T-helper 1 cell treated with Interleukin-12 subunit alpha and Interleukin-12 subunit beta and Interleukin-4 antibody, amounts not matched to agents 30 ng/mL and 1 ng/mL, for 36 hours (primary cell): ENCODE measurements around the gene SAP30BP. TPM values are rescaled to one million over a fixed set of nuclear protein-coding genes. Genes with fewer than 3 reads are reported as not detected.

Experiments used
- intact Hi-C: fragments of 100-400 bp; cut with micrococcal nuclease; formaldehyde crosslinking; loops from one replicate; pipeline ENCODE4 v1.15.1; 2024
- total RNA-seq: library from RNA; stranded (reverse); gene quantifications from 2 replicates; pipeline ENCODE4 v1.2.3, GENCODE V29; 2022

SAP30BP gene
- total RNA-seq, 1 donor from 2014 or later, result 108 TPM

DNA sequence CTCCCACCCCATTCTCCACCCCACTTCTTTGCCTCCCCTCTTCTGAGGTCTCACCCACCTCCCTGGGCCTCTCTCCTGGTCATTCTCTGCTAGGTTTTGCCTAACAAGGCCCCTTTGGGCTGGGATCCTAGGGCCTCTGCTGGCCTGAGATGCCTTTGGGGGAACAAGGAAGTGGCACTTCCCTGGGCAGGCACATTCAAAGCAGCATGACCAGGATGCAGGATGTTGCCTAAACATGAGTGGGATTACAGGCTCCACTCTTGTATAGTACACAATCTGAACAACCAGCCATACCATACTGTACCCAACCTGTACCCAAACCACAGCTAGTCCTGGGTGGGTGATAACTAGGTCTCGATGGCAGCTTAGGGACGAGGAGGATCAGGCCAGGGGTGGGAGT is 88.9 kb downstream of the SAP30BP start:
- intact Hi-C loops, result no loop called here

DNA sequence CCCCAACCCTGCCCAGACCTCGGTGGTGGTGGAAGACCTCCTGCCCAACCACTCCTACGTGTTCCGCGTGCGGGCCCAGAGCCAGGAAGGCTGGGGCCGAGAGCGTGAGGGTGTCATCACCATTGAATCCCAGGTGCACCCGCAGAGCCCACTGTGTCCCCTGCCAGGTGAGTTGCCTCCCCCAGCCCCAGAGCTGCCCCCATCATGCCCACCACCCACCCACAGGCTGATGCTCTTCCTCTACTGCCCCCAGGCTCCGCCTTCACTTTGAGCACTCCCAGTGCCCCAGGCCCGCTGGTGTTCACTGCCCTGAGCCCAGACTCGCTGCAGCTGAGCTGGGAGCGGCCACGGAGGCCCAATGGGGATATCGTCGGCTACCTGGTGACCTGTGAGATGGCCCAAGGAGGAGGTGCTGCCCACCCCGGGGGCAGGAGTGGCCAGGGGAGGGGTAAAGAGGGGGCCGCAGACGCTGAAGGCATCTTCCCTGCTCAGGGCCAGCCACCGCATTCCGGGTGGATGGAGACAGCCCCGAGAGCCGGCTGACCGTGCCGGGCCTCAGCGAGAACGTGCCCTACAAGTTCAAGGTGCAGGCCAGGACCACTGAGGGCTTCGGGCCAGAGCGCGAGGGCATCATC is 89.4 kb downstream of the SAP30BP start:
- intact Hi-C loops, result no loop called here

DNA sequence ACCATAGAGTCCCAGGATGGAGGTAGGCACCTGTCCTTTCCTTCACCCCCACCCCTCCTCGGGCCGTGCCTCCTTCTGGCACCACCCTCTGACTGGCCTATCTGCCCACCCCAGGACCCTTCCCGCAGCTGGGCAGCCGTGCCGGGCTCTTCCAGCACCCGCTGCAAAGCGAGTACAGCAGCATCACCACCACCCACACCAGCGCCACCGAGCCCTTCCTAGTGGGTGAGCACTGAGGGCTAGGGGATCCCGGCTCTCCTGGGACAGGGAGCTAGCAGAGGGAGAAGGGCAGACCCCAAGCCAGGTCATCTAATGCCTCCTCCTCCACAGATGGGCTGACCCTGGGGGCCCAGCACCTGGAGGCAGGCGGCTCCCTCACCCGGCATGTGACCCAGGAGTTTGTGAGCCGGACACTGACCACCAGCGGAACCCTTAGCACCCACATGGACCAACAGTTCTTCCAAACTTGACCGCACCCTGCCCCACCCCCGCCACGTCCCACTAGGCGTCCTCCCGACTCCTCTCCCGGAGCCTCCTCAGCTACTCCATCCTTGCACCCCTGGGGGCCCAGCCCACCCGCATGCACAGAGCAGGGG is 90.0 kb downstream of the SAP30BP start:
- intact Hi-C loops, result no loop called here

Other genes with a start within 250 kb of the SAP30BP start
- 82.3 and 85.7 TPM in 2 replicates for gene TMEM94, start 210.7 kb upstream of the SAP30BP start, total RNA-seq
- 0.74 and 0.76 TPM in 2 replicates for gene CASKIN2, start 151.8 kb upstream of the SAP30BP start, total RNA-seq
- gene TSEN54, start 150.8 kb upstream of the SAP30BP start, total RNA-seq, result 65.2 and 65.9 TPM in 2 replicates
- gene LLGL2, start 141.6 kb upstream of the SAP30BP start, total RNA-seq, result 19.4 and 21.6 TPM in 2 replicates
- 43.2 and 48.4 TPM in 2 replicates for gene MYO15B, start 79.5 kb upstream of the SAP30BP start, total RNA-seq
- 0.54 and 0.83 TPM in 2 replicates for gene SMIM5, start 33.9 kb upstream of the SAP30BP start, total RNA-seq
- gene RECQL5, start 184 bp upstream of the SAP30BP start, total RNA-seq, result 41.6 and 43.4 TPM in 2 replicates
- gene ITGB4, start 54.1 kb downstream of the SAP30BP start, total RNA-seq, result 0.78 and 0.91 TPM in 2 replicates
- 40.4 and 41.4 TPM in 2 replicates for gene GALK1, start 97.9 kb downstream of the SAP30BP start, total RNA-seq
- 33.0 and 33.7 TPM in 2 replicates for gene UNK, start 117.5 kb downstream of the SAP30BP start, total RNA-seq
- 203 and 219 TPM in 2 replicates for gene UNC13D, start 177.1 kb downstream of the SAP30BP start, total RNA-seq
- gene WBP2, start 188.0 kb downstream of the SAP30BP start, total RNA-seq, result 82.4 and 90.1 TPM in 2 replicates
- gene TRIM47, start 211.2 kb downstream of the SAP30BP start, total RNA-seq, result 26.4 and 26.5 TPM in 2 replicates
- gene TRIM65, start 229.6 kb downstream of the SAP30BP start, total RNA-seq, result 32.7 and 35.4 TPM in 2 replicates
- gene MRPL38, start 237.5 kb downstream of the SAP30BP start, total RNA-seq, result 104 and 105 TPM in 2 replicates